Renal cortex interstitium (tissue), 15 donors: ENCODE data around the gene CD247. TPM values are rescaled to one million over a fixed set of nuclear protein-coding genes. Genes with fewer than 3 reads are reported as not detected.
"Not testable (repeated sequence)": the region's sequence is repeated elsewhere in the genome, so short reads cannot be mapped to it uniquely, and the experiment has no call there.

Source experiments
- DNase-seq, 11 donors: peaks; one replicate each; pipeline ENCODE4 v3.0.0-alpha.2; 2013; ENCODE audit warnings: low read depth in 9 of 11, low spot score in 4 of 11; ENCODE audit errors: extremely low read depth in 1 of 11
- long read RNA-seq, 16 experiments: transcript quantifications; one replicate each; lab custom pipeline, GENCODE V29; 2026
- polyA plus RNA-seq, 3 donors: library from polyadenylated mRNA; unstranded; fragments of 120-200 nt; gene quantifications; one replicate each; pipeline ENCODE4 v1.2.1, GENCODE V29; 2013; ENCODE audit not compliant: insufficient read length in 3 of 3

Gene CD247
- polyA plus RNA-seq, result under 1 TPM; 0.36 to 0.72 (median 0.50) TPM
- long read RNA-seq, donor 1, result 0 reads
- long read RNA-seq, donor 2, partial matches to known transcripts, result 0 of 1 reads
- long read RNA-seq, donor 2, other reads (novel, unspliced or antisense), result 0 of 1 reads
- long read RNA-seq, donor 3, result 0 reads
- long read RNA-seq, donor 4, result 0 reads
- long read RNA-seq, donor 5, result 0 reads
- long read RNA-seq, donor 6, result 0 reads
- long read RNA-seq, donor 7, result 0 reads
- long read RNA-seq, donor 8, result 0 reads
- long read RNA-seq, donor 9, result 0 reads
- long read RNA-seq, donor 10, result 0 reads
- long read RNA-seq, donor 11, result 0 reads
- long read RNA-seq, donor 12, result 0 reads
- long read RNA-seq, donor 13, result 0 reads
- long read RNA-seq, donor 14, partial matches to known transcripts, result 0 of 2 reads
- long read RNA-seq, donor 14, other reads (novel, unspliced or antisense), result 0 of 2 reads
- long read RNA-seq, donor 15, result 0 reads
- long read RNA-seq, donor 16, result 0 reads

DNA sequence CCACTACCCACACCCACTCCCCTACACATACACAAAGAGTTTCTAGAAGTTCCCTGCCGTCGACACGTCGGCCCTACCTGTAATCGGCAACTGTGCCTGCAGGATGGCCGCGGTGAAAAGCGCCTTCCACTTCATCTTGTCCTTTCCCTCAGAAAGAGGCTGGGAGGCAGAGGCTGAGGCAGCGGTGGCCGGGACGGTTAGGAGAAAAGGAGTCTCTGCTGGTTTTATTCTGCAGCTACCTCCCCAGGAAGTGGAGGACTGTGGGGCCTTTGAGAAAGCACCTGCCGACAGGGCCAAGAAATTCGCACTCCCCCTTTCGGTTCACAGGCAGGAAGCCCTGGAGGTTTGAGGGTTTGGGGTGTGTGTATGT, at the start of gene CD247:
TSS of gene CD247 (minus strand) at position 199 of the 370 bp plus-strand sequence. CDS start at position 135, 64 bp downstream.
- DNase-seq, result no peak

DNA sequence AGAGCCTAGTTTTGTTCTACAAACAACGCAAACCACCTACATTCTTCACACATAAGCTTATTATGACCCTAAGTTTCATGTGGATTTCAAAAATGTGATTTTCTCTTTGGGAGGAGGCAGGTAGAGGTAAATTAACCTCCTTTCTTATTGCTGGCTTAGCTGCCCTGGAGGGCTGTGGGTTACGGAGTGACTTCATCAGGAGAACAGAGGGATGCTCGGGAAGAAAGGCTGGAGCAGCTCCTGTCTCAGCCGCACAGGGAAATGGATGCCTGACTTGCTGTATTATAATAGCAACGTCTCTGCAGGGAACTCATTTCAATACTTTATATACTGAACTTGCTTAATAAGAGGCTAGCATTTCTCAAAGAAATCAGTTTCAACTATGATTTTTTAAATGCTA, 49.3 kb upstream of the CD247 start:
- no peak for DNase-seq

DNA sequence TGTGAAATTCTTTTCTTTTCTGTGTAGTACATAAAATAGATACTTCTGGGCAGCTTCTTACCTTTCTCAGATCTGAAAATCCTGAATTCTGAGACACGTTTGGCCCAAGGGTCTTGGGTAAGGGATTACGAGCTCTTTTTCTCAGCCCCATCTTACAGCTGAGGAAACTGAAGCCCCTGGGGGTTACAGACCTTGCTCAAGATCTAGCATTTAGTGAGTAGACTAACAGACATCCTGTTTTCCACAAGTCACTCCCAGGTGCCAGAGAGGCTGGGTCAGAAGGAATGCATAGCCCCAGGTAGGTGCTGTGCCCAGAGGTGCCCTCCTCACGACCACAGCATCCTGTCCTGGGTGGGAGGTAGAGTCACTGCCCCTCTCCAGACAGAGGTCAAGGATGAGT, 48.4 kb upstream of the CD247 start:
- DNase-seq, result no peak

DNA sequence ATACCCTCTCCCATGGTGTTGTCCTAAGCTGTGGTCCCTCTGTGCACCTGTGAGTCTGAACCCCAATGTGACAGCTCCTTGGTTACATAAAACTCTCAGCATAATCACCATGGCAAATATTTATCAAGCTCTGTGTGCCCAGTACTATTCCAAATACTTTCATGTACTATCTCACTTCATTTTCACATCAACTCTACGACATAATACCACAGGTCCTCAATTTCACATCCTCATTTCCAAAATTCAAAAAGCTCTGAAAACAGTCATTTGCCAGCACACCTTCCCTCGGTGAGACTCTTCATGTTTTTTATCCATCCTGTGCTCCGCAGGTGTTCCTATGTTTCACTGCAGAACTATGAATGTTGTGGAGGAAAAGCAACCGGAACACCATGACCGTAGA, 47.6 kb upstream of the CD247 start:
- DNase-seq, result no peak

DNA sequence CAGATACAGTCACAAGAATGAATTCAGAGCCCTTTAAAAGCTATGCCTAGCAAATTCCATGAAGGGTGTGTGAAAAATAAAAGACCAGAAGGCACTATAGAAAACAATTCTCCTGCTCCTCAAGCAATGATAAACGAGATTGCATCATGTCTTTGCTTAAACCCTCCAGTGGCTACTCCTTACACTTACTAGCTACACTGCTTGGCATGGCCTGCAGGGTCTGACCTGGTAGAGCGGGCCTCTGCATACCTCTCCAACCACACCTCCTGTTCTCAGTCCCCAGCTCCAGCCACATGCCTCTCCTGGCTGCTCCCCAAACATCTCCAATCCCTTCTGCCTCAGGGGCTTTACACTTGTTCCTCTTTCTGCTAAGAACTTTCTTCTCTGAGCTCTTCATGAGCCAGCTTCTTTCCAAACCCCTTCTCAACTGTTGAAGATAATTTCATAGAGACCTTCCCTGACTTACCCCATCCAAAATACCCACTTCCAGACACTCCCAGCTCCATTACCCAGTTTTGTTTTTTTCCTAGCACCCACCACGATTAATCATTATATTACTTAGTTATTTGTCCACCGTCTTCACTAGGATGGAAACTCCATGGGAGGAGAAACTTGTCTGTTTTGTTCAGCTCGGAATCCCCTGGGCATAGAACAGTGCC, 46.4 kb upstream of the CD247 start:
- DNase-seq, result no peak

DNA sequence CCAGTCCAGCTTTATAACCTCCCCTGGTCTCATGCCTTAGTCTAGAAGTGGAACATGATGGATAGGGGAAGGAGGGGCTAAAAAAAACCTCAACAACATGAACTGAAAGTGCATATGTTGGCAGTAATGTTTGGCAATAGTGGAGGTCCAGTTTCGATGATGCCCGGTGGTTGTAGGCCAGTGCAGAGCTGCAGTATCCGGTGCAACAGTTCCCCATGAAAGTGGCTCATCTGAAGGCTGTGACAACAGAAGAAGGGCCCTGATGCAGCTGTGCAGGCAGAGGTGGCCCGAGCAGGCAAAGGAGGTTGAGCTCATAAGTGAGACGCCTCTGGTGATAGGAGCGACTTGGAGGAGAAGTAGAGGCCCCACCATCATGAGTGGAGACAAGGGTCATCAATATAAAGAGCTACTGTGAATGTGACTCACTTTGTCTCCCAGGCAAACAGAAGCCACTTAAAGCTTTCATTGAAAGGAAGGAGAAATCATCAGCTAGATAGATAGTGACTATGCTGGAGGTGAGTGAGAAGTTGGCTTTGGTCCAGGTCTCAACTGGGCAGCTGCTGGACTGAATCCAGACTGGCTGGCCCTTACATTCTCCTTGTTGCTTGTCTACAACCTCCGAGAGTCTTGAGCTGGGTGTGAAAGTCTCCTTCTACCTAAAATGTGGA, 45.4 kb upstream of the CD247 start:
- no peak for DNase-seq

DNA sequence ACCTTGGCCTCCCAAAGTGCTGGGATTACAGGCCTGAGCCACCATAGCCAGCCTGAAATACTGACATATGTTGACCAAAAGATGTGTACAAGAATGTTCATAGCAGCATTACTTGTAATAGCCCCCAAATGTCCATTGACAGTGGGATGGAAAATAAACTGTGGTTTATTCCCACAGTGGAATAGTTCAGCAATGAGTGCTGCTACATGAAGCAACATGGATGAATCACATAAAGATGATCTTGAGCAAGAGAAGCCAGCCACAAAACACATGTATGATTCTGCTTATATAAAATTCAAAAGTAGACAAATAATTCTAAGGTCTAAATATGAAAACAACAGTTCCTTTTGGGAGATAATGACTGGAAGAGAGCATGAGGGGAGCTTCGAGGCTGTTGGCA, 44.4 kb upstream of the CD247 start:
- DNase-seq, result no peak

DNA sequence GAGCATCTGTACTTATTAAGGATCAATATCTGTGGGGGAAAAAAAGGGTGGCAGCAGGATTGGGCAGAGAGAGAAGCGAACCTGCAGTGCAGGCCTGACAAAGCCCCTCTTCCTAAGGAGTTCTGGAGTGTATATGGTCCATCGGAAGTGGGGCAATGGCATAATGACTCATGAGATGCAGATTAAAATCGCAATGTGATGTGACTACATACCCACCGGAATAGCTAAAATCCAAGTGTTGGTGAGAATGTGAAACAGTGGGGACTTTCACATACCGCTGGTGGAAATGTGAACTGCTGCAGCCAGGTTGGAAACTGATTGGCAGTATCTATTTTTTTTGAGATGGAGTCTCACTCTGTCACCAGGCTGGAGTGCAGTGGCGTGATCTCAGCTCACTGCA, 43.4 kb upstream of the CD247 start:
- DNase-seq, result no peak

DNA sequence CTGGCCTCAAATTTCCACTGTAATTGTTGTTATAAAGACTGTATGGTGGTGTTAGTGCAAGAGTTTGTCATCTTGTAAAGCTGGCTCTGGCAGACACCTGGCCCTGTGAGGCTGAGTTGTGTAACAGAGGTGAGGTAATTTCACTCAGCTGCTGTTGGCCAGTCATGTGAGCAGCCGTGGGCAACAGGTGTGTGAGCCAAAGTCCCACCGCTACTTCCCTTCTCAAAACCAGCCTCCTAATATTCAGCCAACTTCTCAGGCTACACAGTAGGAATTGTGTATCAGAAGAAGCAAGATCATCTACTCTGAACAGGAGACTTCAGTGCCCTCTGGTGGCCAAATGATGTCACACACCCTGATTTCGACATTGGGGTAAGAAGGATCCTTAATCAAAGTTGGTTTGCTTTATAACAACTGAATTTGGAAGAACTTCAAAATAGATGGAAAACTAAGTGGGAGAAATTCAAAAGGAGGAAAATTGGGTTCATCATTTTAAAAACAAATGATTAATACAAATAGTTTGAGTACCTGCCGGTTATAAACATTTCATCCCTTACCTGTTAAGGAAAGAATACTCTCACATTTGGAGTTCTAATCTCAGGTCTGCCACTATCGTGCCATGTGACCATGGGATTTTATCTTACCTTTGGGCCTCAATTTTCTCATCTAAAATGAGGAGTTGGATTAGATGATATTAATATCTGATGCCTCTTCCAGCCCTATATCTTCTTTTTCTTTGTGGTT, 37.8 kb upstream of the CD247 start:
- peak in 10 of 11 donors; percentile 38 to 67 (median 56) for DNase-seq

DNA sequence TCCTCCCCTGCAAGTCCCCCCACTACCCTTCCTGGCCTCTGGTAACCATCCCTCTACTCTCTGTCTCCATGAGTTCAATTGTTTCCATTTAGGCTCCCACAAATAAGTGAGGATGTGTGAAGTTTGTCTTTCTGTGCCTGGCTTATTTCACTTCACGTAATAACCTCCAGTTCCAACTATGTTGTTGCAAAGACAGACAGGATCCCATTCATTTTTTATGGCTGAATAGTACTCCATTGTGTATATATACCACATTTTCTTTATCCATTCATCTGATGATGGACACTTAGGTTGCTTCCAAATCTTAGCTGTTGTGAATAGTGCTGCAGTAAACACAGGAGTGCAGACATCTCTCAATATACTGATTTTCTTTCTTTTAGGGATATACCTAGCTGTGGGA, 36.7 kb upstream of the CD247 start:
- not testable (repeated sequence) for DNase-seq

DNA sequence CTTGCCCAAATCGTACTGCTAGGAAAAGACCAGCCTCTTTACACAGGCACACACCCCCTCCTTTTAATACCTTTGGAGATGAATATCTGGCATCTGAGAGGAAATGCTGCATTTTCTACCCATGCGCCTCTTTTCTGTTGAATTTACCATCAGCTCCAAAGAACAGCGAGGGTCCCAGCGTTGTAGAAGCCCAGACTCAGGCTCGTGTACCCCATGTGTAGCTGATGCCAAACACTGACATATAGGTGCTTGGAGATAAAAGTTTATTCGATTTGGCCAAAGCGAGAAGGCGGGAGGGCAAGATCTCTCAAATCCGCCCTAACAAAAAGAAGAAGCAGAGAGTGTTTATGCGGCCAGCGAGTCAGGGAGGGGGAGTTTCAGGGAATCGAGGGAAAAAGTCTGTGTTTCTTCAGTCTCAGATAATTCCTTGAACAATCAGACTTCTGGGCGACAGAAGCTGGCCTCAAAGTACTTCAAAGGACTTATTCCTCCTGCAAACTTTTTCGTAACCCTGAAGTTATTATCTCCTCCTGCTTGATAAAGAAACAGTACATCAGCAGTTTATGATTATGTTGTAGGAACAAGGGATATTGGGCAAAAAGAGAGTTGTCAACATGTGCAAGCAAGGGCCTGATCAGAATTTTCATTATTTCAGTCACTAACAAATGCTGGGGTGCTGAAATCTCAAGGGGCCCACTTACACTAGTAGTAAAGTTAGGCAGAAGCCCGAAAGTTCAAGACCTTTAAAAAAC, 35.9 kb upstream of the CD247 start:
- DNase-seq, result no peak

DNA sequence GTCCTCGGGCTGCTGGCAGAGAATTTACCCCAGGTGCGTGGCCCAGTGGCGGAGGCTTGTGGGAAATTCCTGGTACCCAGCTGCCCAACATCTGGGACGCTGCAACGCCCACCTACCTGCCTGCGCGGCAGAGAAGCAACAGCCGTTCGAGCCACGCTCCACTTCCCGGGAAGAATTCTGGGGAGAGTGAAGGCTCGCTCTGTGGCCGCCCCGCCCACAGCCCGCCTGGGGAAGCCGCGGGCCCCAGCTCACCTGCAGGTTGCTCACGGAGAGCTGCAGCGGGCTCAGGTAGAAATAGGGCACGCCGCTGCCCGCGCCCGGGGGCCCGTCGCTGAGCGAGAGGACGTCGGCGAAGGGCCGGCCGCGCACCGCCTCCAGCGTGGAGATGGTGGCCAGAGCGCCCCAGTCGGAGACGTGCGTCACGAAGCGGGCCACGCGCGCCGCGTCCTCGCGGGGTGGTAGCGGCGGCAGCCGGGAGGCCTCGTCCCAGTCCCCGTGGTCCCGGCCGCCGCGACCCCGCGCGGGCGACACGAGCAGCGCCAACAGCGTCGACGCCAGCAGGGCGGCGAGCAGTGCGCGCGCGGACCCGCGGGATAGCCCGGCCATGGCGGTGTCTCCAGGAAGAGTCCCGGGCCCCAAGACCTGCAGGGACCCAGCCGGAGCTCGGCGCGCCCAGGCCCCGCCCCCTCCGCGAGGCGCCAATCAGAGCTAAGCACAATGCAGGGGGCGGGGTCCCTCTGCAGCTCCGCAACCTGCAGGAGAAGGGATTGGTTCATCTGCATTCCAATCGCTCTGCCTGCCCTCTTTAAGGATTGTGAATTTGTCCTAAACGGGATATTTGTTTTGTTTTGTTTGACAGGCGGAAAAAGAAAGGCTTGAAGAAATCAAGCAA, 35.1 kb upstream of the CD247 start, which contains the start of gene CREG1:
TSS of gene CREG1 (minus strand) at position 627 of the 892 bp plus-strand sequence.
- DNase-seq, result peak; percentile 76 to 93 (median 87)

DNA sequence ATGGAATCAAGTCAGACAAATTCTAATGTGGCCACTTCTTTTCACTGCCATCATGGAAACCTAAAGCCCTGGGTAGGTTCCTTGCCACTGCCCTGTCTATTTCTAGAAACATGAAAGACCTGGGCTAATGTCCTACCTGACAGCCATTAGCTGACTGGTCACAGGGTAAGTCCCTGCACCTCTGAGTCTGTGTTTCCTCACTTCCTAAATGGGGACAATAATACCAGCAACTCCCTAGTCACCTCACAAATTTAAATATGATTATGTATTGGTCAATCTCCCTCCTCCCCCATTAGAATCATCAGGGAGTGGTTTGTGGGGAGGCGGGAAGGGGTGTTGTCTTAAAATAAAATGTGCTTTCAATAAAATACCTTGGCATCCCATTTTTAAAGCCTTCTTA, 33.0 kb upstream of the CD247 start:
- DNase-seq, result no peak

DNA sequence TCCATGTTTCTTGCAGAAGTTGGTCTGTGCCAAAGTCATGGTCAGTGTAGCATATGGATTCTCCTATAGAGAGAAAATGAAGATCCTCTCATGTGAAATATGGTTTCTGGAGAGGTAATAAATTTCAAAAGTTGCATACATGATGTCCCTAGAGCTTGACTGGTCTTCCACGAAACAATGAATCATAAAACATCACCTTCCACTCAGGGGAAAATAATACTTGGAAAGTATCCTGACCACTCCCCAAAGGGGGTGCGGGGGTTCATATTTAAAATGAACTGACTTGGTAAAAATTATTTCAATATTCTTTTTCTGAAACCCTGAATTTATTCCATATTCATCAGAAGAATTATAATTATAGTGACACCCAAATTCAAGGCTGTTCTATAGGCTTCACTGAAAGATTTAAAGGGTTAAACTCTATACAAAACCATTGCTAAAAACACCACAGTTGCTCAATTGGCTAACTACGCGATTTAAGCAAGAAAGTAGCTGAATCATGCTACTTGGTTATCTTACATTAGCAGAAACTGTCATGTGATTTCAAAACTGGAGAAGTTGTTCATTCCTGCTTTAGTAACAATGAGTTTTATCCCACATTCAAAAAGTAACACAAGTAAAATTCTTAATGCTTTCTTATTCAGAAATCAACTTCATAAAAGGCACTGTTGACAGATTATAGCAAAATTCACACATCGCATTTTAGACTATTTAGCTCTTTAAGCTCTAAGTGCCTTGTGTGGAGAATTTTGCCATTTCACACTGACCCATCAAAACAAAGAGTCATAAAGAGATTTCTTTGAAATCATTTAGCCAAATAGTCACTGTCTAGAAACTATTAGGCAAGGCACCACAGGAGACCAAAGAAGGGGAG, 30.0 kb upstream of the CD247 start:
- DNase-seq, result no peak

DNA sequence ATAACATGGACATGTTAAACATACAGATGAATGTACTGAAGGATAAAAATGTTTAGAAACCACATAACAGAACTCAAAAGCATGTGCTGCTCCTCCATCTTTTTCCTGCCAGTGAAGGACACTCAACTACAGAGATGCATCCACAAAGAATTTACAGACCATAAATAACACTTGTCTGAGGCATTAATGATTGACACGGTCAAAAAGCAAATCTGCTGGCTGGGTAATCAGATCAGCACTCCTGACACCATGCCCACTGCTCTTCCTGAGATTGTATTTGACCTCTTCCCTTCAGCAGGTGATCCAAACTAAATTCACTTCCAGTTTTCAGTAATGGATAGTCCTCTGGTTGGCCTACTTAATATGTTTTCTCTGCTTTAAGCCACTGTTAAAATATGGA, 28.6 kb upstream of the CD247 start:
- no peak for DNase-seq

DNA sequence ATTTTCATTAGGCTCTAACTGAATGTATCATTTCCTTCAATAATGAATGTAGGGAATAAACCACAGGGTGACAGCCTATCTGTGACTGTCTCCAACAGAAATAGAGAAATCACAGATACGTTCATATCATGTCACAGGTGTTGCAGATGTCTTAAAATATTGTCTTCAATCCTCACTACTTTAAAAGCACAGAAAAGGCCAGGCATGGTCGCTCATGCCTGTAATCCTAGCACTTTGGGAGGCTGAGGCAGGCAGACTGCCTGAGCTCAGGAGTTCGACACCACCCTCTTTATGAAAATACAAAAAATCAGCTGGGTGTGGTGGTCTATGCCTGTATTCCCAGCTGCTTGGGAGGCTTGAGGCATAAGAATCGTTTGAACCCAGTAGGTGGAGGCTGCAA, 27.0 kb upstream of the CD247 start:
- no peak for DNase-seq
